GM12891 (cell line): ENCODE measurements around the gene GLT8D1.

Experiments used
- PAX5 ChIP-seq: IDR thresholded peaks from 2 replicates; pipeline ENCODE4 v1.6.1; 2011; ENCODE audit warnings: low read length, moderate library complexity, mild to moderate bottlenecking; ENCODE audit not compliant: insufficient read depth, severe bottlenecking
- POLR2A ChIP-seq: IDR thresholded peaks from 2 replicates; pipeline ENCODE4 v1.6.1; 2011; ENCODE audit warnings: low read depth, low read length, control low read depth
- POLR2AphosphoS5 ChIP-seq: IDR thresholded peaks from 2 replicates; pipeline ENCODE4 v1.6.1; 2011; ENCODE audit warnings: low read depth, low read length, control low read depth
- POU2F2 ChIP-seq: IDR thresholded peaks from 2 replicates; pipeline ENCODE4 v1.6.1; 2011; ENCODE audit warnings: low read depth, mild to moderate bottlenecking, control low read depth, low read length, moderate library complexity
- SPI1 ChIP-seq: IDR thresholded peaks from 2 replicates; pipeline ENCODE4 v1.6.1; 2011; ENCODE audit warnings: low read depth, low read length, control low read depth
- TAF1 ChIP-seq: IDR thresholded peaks from 2 replicates; pipeline ENCODE4 v1.6.1; 2011; ENCODE audit warnings: low read depth, low read length, control low read depth

- TF ChIP-seq POLR2AphosphoS5 (no peak), TAF1 (no peak), POLR2A (no peak), PAX5 (no peak), SPI1 (no peak), POU2F2 (no peak)
Measured at GRCh38 chr3:52705438-52705687, 228 bp downstream of the GLT8D1 start.
